Breast epithelium (tissue), 3 donors: ENCODE data around the gene SLC39A11.

Experiments used
- CTCF ChIP-seq, 3 donors: fragments of 450-650 bp; IDR thresholded peaks; one replicate each; pipeline ENCODE4 v1.5.1; 2016 to 2017; ENCODE audit warnings: antibody characterized with exemption in 3 of 3, mild to moderate bottlenecking in 3 of 3, moderate library complexity in 3 of 3
- POLR2A ChIP-seq: fragments of 450-650 bp; IDR thresholded peaks from one replicate; pipeline ENCODE4 v1.6.1; 2016; ENCODE audit warnings: antibody characterized with exemption, mild to moderate bottlenecking, moderate library complexity
- POLR2AphosphoS5 ChIP-seq, 3 donors: sonication (generic); formaldehyde crosslinking; IDR thresholded peaks; one replicate each; pipeline ENCODE4 v1.6.1; 2017; ENCODE audit warnings: antibody characterized with exemption in 3 of 3

- TF ChIP-seq CTCF (IDR thresholded peaks at IDR 0.05) = no peak
- TF ChIP-seq POLR2AphosphoS5 (IDR thresholded peaks at IDR 0.05) = no peak
- no peak for TF ChIP-seq POLR2A
These were observed 9.1 kb downstream of the SLC39A11 start for GRCh38 chr17:73083432-73083831.
